GM19025 (cell line): ENCODE measurements around the gene SLC16A5.
"Not testable (repeated sequence)": the region's sequence is repeated elsewhere in the genome, so short reads cannot be mapped to it uniquely, and the experiment has no call there.

Experiments
- ATAC-seq: cut with Tn5 transposase; IDR thresholded peaks from one replicate; pipeline ENCODE4 v1.9.1; 2021; ENCODE audit warnings: mild to moderate bottlenecking, low read depth, moderate library complexity; ENCODE audit not compliant: unreplicated experiment

SLC16A5 gene

DNA sequence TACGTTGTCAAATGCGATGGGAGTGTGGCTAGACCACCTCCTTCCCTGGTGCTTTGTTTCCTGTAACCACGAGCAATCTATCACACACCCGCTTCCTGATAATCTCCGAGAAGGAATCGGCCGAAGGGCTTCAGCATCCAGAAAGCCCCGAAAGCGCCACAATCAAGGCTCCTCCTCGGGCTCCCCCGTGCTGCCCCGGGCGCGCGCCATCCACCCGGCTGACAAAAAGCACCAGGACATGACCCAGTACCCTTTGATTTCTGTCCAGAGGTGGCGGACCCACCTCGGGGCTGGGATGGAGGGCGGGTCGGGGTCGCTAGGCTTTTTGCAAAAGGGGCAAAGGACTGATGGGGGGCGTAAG is 21.3 kb downstream of the SLC16A5 start:
- ATAC-seq, result no peak

DNA sequence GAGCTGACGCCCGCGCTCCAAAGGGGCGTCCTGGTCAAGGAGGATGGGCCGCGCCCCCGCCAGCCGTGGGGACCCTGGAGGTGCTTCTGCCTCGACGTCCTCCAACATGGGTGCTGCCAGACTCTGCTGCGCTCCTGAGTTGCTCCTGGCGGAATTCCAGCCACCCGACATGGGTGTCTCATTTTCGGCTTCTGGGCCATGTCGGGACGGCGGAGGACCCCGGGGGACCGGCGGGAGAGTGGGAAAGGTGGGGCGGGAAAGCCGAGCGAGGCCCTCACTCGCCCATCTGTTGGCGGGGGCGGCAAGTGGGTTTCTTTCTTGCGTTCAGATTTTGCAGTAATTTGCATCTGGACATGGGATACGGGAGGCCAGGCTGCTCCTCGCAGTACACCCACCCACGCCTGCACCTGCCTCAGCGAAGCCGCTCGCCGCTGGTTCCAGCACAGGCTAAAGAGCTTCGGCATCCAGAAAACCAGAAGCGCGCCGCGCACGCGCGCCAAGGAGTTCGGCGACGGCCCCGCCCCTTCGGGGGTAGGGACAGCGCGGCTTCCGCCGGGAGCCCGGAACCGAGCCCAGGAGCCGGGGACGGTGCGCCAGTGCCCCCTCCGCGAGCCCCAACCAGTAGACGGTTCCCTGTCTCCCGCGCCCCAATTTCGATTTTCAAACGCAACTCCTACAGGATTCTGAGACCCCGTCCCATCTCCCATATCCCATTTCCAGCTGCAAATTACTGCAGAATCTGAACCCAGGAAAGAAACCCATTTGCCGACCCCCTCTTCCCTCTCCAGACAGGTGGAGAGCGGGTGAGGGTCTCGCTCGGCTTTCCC is 21.9 kb downstream of the SLC16A5 start, which contains the start of gene ARMC7:
Gene ARMC7 (plus strand): TSS at position 563 of the 827 bp plus-strand sequence. CDS start 320 bp downstream, outside the sequence.
- ATAC-seq, result peak; percentile 70

DNA sequence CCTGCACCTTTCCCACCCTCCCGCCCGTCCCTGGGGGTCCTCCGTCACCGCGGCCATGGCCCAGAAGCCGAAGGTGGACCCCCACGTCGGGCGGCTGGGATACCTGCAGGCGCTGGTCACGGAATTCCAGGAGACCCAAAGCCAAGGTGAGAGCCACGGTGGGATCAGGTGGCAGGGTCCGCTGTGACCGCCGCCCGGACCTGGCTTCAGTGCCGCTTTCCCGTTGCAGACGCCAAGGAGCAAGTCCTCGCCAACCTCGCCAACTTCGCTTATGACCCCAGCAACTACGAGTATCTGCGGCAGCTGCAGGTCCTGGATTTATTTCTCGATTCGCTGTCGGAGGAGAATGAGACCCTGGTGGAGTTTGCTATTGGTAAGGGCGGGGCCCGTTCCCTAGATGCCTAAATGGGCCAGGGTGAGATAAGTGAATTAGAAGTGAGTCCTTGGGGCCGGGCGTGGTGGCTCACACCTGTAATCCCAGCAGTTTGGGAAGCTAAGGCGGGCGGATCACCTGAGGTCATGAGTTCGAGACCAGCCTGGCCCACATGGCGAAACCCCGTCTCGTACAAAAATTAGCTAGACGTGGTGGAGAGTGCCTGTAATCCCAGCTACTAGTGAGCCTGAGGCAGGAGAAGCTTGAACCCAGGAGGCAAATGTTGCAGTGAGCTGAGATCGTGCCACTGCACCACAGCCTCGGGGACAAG is 22.6 kb downstream of the SLC16A5 start:
- no peak for ATAC-seq

DNA sequence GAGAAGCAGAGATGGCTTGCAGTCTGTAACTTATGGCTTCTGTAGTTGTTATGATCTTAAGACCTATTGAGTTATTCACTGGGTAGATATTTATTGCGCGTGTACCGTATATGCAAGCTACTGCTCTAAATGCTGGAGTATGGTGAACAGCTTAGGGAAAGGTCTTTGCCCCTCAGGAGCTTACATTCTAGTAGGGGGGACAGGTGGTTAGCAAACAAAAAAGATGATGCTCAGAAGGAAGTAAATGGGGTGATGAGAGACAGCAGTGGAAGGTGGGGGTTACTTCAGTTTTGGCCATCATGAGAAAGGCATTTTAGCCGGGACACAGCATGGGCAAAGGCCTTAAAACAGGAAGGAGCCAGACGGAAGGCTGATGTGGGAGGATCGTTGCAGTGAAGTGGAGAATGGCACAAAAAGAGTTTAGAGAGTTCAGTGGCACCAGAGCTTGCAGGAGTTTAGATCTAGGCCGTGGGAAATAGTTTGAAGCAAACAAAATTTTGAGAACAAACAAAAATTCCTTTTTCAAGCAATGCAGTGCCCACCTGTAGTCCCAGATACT is 24.1 kb downstream of the SLC16A5 start:
- no peak for ATAC-seq

DNA sequence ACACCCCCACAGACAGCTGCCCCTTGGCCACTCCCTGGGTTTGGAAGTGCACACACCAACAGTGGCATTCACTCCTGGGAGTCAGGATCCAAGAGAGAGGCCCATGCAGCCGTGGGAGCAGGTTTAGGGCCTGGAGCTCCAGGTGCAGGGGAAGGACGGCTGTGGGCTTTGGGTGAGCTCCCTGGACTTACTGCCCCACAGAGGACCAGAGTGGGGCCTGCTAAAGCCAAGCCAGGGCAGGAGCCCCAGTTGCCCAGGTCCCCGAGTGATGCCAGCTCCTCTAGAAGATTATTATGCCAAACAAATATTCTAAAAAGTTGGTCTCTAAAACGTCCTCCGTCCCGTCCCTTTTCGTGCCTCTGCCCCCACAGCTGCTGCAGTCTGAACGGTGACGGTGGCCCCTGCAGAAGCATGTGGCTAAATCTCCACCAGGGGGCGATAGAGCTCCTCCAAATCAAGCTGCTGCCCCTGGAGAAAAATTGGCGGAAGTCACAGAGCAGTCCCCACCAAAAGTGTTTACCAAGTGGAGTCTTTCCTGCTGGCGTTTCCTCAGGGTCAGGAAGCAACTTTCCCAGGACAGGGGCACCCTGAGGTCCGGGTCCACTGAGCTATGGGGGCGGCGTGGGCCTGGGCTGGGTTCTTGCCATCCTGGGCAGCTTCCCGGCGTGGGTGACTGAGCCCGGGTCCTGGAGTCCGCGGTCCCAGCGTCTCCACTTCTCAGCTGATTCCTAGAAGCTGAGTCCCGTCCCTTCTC is 26.2 kb downstream of the SLC16A5 start:
- ATAC-seq, result peak; percentile 40

DNA sequence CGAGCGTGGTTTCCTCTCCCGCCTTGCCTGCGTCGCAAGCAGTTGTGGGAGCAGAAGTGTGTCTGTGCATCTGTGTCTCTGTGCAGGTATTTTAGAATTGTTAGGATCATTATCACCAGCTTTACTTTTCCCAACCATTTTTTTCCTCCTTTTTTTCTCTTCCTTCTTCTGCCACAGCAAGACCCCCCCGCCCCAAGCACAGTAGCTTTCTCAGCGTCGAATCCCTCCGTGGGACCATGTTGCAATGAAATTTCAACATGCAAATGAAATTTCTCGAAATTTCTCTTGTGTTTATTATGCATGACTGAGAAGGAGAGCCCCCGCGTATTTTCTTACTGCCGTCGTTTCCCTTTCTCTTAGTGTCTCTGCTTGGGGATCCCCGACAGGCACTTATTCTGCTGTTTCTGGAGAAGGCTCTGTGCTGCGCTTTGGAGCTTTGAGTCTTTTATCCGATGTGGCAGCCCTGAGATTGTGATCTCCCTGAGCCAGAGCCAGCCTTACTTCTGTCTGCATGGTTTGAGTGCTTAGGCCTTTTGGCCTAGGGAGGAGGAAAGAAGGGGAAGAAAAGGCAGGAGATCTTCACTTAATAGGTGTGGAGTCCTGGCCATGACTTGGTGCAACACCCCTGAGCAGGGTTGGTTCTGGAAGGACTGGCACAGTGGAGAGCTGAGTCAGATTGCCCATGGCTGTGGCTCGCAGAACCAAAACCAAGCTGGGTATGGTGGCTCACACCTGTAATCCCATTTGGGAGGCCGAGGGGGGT is 27.0 kb downstream of the SLC16A5 start:
- ATAC-seq, result no peak

DNA sequence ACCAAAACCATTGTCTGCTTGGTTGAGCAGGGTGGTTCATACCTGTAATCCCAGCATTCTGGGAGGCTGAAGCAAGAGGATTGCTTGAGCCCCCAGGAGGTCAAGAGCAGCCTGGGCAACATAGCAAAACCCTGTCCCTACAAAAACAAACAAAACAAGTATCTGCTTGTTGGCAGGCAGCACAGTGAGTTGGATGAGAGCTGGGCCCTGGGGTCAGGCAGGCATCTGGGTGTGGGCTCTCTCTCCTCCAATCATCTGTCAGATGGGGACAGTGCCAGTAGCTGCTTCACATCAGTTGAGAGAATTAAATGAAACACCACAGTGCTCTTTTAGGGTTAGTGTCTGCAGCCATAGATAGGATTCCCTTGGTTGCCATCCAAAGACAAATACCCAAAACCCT is 27.8 kb downstream of the SLC16A5 start:
- ATAC-seq, result no peak

DNA sequence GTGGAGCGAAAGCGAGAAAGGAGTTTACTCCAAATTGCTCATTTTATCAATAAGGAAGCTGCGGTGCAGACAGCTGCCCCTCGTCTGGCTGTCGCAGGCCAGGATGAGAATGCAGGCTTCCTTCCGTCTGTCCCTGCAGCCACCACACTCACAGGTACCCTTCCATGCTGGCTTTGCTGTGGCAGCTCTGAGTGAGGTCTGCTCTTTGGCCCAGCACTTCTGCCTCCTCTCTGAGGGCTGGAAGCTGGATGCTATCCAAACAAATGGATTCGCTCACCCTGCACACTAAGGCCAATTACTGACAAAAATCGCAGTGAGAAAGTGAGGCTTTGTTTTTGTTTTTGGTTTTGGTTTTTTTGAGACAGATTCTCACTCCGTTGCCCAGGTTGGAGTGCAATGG is 29.0 kb downstream of the SLC16A5 start:
- ATAC-seq, result no peak

DNA sequence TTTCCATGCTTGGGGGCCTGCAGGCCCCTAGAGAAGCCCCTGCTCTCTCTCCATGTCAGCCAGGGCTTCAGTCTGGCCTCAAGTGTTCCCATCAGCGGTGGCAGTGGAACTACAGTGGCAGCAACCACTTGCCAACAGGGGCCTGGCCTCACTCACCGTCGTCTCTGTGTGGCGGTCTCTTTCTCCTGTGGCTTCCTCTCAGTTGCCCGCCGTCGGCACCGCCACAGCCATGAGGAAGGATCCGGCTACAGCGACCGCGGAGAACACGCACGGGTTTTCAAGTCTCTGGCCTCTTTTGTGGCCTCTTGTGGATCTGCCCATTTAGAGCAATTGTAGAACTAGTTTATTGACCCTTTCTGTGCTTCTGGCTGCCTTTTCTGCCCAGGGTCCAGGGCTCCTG is 30.6 kb downstream of the SLC16A5 start:
- no peak for ATAC-seq

DNA sequence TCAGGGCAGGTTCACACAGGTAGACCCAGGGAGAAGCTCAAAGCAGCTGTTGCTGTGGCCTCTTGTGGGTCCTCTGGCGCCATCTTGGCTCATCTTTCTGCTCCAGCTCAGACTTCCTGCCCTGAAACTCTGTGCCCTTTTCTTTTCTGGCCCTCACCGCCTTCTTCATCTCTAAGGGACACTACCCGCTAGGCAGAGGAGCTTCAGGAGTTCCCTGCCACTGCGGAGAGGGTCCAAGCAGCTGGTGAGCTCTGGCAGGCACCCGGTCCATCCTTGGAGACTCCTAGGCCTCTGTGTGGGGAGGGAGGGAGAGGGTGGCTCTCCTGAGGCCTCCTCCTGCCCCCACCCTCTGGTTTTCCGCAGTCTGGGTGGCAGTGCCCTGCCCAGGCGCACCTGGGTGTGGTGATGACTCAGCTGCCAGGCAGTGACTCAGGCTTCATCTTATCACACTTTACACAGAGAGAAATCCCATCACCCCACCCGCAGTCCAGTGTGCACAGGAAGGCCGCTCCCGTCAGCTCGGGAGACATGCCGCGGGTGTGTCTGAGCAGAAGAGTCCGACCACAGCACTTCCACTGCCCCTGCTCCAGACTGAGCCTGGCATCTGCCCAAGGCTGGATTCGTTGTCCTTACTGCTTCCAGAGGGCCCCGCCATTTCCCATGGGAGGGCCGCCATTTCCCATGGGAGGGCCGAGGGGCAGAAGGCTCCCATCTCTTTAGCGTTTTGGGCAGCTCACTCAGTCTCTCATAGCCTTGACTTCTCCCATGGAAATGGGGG is 36.5 kb downstream of the SLC16A5 start:
- no peak for ATAC-seq

DNA sequence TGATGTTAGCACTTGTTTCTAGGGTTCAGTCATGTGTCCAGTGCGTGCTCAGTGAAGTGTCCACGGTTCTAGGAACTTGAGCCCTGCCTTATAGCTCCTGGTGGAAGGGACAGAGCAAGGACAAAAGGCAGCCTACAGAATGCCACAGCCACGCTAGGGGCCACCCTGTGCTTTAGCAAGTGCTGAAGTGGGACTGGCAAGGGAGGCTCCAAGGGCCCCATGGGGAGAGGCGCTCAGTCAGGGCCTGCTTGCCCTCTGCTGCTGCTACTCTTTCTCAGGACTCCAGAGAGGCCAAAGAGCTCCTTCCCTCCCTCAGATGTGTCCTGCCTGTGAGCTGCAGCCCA is 37.0 kb downstream of the SLC16A5 start:
- ATAC-seq, result no peak

DNA sequence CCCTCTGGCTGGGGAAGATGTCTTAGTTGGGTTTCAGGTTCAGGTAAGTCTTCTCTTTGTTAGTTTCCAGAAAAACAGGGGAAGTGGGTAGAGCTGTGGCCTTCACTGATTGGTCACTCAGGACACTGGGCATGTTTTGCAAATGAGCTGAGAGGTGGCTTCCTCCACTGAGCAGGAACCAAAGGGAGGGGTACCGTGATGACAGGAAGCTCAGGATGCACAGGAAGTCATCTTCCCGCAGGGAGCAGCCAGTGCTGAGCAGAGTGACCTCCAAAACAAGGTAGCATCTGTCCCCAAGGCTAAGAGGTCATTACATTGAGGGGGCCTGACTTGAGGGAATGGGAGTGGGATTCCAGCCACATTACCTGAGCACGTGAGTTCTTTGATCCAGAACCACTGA is 38.2 kb downstream of the SLC16A5 start:
- ATAC-seq, result no peak

DNA sequence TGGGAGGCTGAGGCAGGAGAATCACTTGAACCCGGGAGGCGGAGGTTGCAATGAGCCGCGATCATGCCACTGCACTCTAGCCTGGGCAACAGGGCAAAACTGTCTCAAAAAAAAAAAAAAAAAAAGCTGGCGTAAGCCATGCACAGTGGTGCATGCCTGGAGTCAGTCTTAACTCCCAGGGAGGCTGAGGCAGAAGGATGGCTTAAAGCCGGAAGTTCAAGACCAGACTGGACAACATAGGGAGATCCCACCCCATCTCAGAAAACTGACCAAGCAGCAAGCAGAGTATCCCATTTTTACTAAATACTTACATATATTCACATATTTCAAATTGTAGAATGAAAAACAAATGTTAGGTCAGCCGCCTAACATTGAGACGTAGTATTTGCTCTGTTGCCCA is 39.2 kb downstream of the SLC16A5 start:
- ATAC-seq, result no peak

DNA sequence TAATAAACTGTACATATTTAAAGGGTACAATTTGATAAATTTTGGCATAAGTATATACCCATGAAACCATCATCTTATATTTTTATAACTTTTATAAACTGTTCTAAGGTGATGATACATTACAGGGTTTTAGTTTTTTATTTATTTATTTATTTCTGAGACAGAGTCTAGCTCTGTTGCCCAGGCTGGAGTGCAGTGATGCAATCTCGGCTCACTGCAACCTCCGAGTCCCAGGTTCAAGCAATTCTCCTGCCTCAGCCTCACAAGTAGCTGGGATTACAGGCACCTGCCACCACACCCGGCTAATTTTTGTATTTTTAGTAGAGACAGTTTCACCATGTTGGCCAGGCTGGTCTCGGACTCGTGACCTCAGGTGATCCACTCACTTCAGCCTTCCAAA is 40.2 kb downstream of the SLC16A5 start:
- not testable (repeated sequence) for ATAC-seq

DNA sequence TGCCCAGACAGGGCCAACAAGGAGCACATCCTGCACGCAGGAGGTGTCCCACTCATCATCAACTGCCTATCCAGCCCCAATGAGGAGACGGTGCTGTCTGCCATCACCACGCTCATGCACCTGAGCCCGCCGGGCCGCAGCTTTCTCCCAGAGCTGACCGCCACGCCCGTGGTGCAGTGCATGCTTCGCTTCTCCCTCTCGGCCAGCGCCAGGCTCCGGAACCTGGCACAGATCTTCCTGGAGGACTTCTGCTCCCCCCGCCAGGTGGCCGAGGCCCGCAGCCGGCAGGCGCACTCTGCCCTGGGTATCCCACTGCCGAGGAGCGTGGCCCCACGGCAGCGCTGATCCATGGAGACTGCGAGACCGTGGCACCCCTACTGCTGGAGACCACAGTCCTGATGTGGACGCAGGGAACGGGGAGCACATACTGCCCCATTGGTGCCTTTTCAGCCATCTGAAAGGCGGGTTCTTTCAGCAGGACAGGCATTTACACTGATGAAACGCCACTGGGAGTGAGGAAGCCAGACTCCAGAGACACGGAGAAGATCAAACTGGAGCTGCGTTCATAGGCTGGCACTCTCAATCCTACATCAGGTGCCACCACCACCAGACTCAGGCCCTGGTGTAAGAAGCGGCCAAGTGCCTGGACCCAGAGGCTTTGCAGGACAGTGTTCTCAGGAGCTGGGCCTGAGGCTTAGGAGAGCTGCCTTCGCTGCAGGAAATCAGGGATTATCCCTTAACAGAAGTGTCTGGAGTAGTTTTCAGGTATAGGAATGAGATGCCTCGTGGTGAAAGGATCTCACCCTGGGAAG is 41.1 kb downstream of the SLC16A5 start:
- no peak for ATAC-seq

DNA sequence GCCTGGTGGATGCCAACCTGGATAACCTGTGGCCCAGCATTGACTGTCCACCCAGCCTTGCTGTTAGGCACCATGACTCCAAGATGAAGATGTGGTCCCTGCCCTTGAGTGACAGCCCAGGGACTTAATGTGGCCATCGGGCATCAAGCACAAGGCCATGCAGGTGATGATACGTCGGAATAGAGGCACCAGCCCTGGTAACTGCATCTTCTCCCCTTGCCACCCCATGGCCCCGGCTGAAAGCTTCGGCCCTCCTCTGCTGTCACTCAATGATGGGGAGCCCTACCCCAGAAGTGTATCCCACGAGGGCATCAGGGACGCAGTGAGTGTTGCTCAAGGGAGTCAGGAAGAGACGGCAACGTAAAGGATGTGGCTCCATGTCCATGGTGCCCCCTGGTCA is 41.8 kb downstream of the SLC16A5 start:
- no peak for ATAC-seq

DNA sequence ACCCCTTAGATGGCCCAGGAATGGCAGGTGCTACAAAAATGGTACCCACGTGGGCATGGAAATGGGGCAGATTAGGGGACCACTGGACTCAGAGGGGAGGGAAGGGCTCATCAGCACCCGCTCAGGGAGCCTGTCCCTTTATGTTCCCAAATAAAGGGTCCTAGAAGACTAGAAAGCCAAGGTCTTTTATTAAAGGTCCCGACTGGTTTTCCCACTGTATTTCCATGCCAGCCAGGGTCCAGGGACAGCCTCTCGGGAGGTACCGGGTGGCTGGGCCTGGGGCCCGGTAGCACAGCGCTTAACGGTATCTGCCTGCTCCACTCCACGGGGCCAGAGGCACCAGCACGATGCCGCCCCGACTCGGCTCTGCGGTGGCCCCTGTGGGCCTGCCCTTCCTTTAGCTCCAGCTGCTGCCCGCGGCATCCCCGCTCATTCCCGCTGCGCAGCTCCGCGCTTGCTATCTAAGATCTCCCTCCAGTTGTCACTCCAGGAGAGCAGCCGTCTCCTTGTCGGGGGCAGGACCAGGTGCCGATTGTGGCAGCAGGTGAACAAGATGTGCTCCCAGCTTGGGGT is 42.4 kb downstream of the SLC16A5 start:
- ATAC-seq, result no peak

DNA sequence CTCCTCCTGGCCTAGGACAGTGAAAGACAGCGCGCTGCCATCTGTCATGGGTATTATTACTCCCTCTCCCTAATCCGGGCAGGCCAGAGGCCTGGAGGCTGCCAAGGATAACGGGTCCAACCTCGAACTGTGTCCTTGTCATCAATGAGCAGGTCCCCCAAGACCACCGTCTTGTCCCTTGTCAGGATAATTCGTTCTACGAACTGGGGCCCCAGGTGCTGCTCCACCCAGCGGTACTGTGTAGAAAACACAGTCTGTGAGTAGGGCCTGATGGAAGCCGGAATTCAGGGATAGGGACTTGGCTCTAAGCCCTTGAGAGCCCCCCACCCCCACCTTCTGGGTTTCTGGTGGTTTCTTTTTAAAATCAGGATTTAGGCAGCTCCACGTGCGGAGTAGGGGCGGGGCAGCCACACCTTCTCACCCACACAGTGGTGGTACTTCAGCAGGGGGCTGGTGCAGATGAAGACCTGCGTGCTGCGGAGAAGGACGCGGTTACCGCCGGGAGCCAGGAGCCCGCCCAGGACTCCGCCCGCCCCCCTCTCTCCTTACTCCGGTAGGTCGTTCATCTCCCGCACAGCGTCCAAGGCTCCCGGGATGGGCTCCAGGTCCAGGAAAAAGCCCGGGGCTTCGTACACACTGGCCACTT is 43.0 kb downstream of the SLC16A5 start:
- ATAC-seq, result peak; percentile 2
